Stimulated activated CD4-positive, alpha-beta T cell treated with anti-CD3 and anti-CD28 coated beads, TNF-alpha, amount 100 ng/mL, for 24 hours (primary cell): ENCODE results near the gene ADAP2.
"Not testable (repeated sequence)": the region's sequence is repeated elsewhere in the genome, so short reads cannot be mapped to it uniquely, and the experiment has no call there.

Experiments used
- DNase-seq, 3 experiments: peaks; one replicate each; pipeline ENCODE4 v3.0.0-alpha.2; 2020; ENCODE audit warnings: low read depth in 3 of 3

ADAP2 gene

GRCh38 chr17:30929861-30930260 lies 8.1 kb downstream of the ADAP2 start:
- DNase-seq = not testable (repeated sequence)

GRCh38 chr17:30930495-30930894 lies 8.8 kb downstream of the ADAP2 start:
- DNase-seq = no peak

- DNase-seq = not testable (repeated sequence)
These were observed 9.8 kb downstream of the ADAP2 start for GRCh38 chr17:30931582-30931981.

- no peak for DNase-seq
These were observed 12.2 kb downstream of the ADAP2 start for GRCh38 chr17:30933966-30934365.

- no peak for DNase-seq
These were observed 17.4 kb downstream of the ADAP2 start for GRCh38 chr17:30939051-30939689.

- no peak for DNase-seq
These were observed 20.7 kb downstream of the ADAP2 start for GRCh38 chr17:30942308-30943079.

- DNase-seq = no peak
These were observed 26.1 kb downstream of the ADAP2 start for GRCh38 chr17:30947796-30948195.

- no peak for DNase-seq
These were observed 28.4 kb downstream of the ADAP2 start for GRCh38 chr17:30950189-30950588.

- no peak for DNase-seq
These were observed 29.1 kb downstream of the ADAP2 start for GRCh38 chr17:30950669-30951399.

- DNase-seq = no peak
These were observed 31.1 kb downstream of the ADAP2 start for GRCh38 chr17:30952638-30953393.

- DNase-seq = no peak
These were observed 32.5 kb downstream of the ADAP2 start for GRCh38 chr17:30954046-30954830.

- no peak for DNase-seq
These were observed 35.1 kb downstream of the ADAP2 start for GRCh38 chr17:30956764-30957374.

GRCh38 chr17:30957741-30958140 lies 36.0 kb downstream of the ADAP2 start:
- DNase-seq = no peak

GRCh38 chr17:30958187-30958586 lies 36.4 kb downstream of the ADAP2 start:
- DNase-seq = no peak

- no peak for DNase-seq
These were observed 39.8 kb downstream of the ADAP2 start for GRCh38 chr17:30961209-30962188.

GRCh38 chr17:30964312-30964711 lies 42.6 kb downstream of the ADAP2 start:
- not testable (repeated sequence) for DNase-seq

GRCh38 chr17:30964876-30965275 lies 43.1 kb downstream of the ADAP2 start:
- DNase-seq = no peak

- DNase-seq = no peak
These were observed 43.9 kb downstream of the ADAP2 start for GRCh38 chr17:30965686-30966085.

- DNase-seq = not testable (repeated sequence)
These were observed 46.2 kb downstream of the ADAP2 start for GRCh38 chr17:30967911-30968310.
